ENCODE measurements around the gene CDS2. TPM values are rescaled to one million over a fixed set of nuclear protein-coding genes. Genes with fewer than 3 reads are reported as not detected.
A peak's percentile ranks its signal among the peaks of the same experiment; 100 is the strongest.

Gene CDS2
- polyA plus RNA-seq (2013, experiment 1 of 2) = 29.5 TPM
- polyA plus RNA-seq (2013, experiment 2 of 2) = 32.0 TPM

DNA sequence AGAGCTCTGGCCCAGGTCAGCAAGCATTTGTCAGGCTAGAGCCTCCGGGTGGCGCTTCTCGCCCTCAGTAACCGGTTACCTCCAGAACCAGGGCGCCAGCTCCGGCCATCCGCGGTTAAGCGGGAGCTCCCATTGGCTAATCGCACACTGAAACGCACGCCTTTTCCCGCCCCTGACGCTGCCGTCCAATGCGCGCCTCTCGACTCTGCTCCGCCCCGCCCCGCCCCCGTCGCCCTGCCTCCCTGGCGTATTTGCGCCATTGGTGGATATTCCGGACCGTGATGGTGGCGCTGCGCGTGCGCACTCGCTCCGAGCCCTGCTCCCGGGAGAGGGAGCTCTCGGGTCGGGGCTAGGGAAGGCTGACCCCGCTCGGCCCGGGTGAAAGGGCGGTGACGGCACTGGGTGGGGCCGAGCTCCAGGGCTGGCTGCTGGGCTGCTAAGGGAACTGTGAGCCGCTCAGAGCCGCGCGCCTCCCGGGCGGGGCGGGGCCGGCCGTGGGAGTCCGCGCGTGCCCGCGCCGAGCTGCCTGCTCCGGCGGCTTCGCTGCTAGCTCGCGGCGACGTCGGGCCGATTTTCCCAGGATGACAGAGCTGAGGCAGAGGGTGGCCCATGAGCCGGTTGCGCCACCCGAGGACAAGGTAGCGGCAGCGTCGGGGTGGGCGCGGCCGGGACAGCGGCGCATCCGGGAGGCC, at the start of gene CDS2:
Gene CDS2, plus strand, starts transcription at position 497 of the 692 bp plus-strand sequence. Its CDS starts 85 bp downstream, at position 582.
- H2BK15ac ChIP-seq (ENCODE audit: low read depth, poor library complexity, severe bottlenecking) = peak within 1 kb of the TSS; percentile 75

DNA sequence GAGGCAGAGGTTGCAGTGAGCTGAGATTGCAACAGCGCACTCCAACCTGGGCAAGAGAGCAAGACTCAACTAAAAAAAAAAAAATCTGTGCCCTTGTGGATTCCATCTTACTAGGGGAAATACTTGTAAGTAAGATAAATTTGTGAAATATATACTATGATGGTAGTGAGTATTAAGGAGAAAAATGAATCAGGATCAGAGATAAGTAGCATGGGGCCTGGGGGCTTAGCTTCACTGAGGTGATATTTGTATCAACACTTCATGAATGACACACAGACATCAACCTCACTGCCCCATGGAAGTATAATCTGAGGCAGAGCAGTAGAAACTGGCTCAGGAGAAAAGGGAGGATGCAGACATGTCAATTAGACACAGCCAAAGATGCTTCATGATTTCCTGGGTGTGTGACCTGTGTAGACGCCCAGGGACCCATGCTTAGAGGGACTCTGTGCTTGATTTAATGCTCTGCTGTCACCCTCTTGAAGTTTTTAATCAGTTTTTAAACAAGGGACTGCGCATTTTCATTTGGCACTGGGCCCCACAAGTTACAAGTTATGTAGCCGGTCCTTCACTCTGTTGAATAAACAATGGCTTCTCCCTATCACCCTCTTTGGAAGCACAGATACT, 48.9 kb upstream of the CDS2 start:
- H2BK120ac ChIP-seq (ENCODE audit: low read depth, low read length) = no peak overlapping the region
- H3K36me3 ChIP-seq (ENCODE audit: control insufficient read depth in 1 of 2, insufficient read depth in 2 of 2, low read depth in 1 of 2, low read length in 2 of 2) = no peaks in the 10 kb centered on the region
- H3K9me3 ChIP-seq (ENCODE audit: control insufficient read depth, low read length) = no peaks in the 10 kb centered on the region
- H2AK5ac ChIP-seq (ENCODE audit: low read length, severe bottlenecking) = no peak overlapping the region
- no peak overlapping the region for H4K8ac ChIP-seq (ENCODE audit: low read length)
- H3K4me1 ChIP-seq (ENCODE audit: control insufficient read depth, insufficient read depth, low read depth, low read length) = peaks cover 7% of the 10 kb centered on the region
- no peak overlapping the region for H2BK5ac ChIP-seq (ENCODE audit: low read depth, low read length, poor library complexity, severe bottlenecking)
- H3K14ac ChIP-seq (ENCODE audit: low read length in 2 of 2) = no peak overlapping the region
- no peak overlapping the region for H2BK12ac ChIP-seq (ENCODE audit: low read length in 2 of 2)
- no peaks in the 10 kb centered on the region for H3K27me3 ChIP-seq (ENCODE audit: control insufficient read depth in 1 of 2, insufficient read depth in 1 of 2, low read length in 2 of 2)
- no peak overlapping the region for H2BK15ac ChIP-seq (ENCODE audit: low read depth, poor library complexity, severe bottlenecking)
- H3K4me2 ChIP-seq (ENCODE audit: low read length, poor library complexity, severe bottlenecking) = no peak overlapping the region
- DNase-seq = no peak
- WGBS = 86% methylated on average over 4 of the region's 4 CpGs
- no peak overlapping the region for H4K91ac ChIP-seq (ENCODE audit: low read length)
- no peak overlapping the region for H3K4ac ChIP-seq (ENCODE audit: low read depth in 1 of 2, low read length in 2 of 2)
- no peak overlapping the region for H3K23ac ChIP-seq (ENCODE audit: low read length in 2 of 2)
- no peak overlapping the region for H2AFZ ChIP-seq (ENCODE audit: low read depth, low read length)
- H3K79me1 ChIP-seq (replicated peaks; ENCODE audit: low read length, poor library complexity, severe bottlenecking) = no peaks in the 10 kb centered on the region
- peak overlapping the region in 1 of 2 experiments; percentile 55 for H3K4me3 ChIP-seq (ENCODE audit: insufficient read depth in 1 of 2, low read depth in 1 of 2, low read length in 2 of 2)
- peak overlapping the region; percentile 67 for H3K9ac ChIP-seq (ENCODE audit: low read length)
- H3K27ac ChIP-seq (ENCODE audit: low read length, poor library complexity, severe bottlenecking) = no peak overlapping the region
- H3K18ac ChIP-seq (ENCODE audit: low read depth in 1 of 2, low read length in 2 of 2) = no peak overlapping the region

More for the DNA sequence above, at the start of gene CDS2:
- no peak within 1 kb of the TSS for H2BK5ac ChIP-seq (ENCODE audit: low read depth, low read length, poor library complexity, severe bottlenecking)
- H3K18ac ChIP-seq (ENCODE audit: low read depth in 1 of 2, low read length in 2 of 2) = peak within 1 kb of the TSS; percentile 82 to 98
- H3K9ac ChIP-seq (ENCODE audit: low read length) = peak within 1 kb of the TSS; percentile 95
- H3K4me3 ChIP-seq (ENCODE audit: insufficient read depth in 1 of 2, low read depth in 1 of 2, low read length in 2 of 2) = peak within 1 kb of the TSS; percentile 88 to 97
- H4K91ac ChIP-seq (ENCODE audit: low read length) = peak within 1 kb of the TSS; percentile 52
- H3K27ac ChIP-seq (ENCODE audit: low read length, poor library complexity, severe bottlenecking) = peak within 1 kb of the TSS; percentile 78
- H3K79me1 ChIP-seq (replicated peaks; ENCODE audit: low read length, poor library complexity, severe bottlenecking) = peaks cover 22% of the 10 kb centered on the region
- peak; percentile 98 for DNase-seq
- H2BK120ac ChIP-seq (ENCODE audit: low read depth, low read length) = peak within 1 kb of the TSS; percentile 21
- H3K4ac ChIP-seq (ENCODE audit: low read depth in 1 of 2, low read length in 2 of 2) = peak within 1 kb of the TSS; percentile 35 to 80
- WGBS = under 1% methylated on average over 75 of the region's 78 CpGs
- no peaks in the 10 kb centered on the region for H3K9me3 ChIP-seq (ENCODE audit: control insufficient read depth, low read length)
- peak within 1 kb of the TSS in 1 of 2 experiments; percentile 77 for H2BK12ac ChIP-seq (ENCODE audit: low read length in 2 of 2)
- H2AFZ ChIP-seq (ENCODE audit: low read depth, low read length) = peak within 1 kb of the TSS; percentile 99
- H3K36me3 ChIP-seq (ENCODE audit: control insufficient read depth in 1 of 2, insufficient read depth in 2 of 2, low read depth in 1 of 2, low read length in 2 of 2) = peaks cover 0 to 4% of the 10 kb centered on the region in 2 experiments
- no peak within 1 kb of the TSS for H2AK5ac ChIP-seq (ENCODE audit: low read length, severe bottlenecking)
- peak within 1 kb of the TSS; percentile 80 for H4K8ac ChIP-seq (ENCODE audit: low read length)
- peak within 1 kb of the TSS; percentile 83 for H3K4me2 ChIP-seq (ENCODE audit: low read length, poor library complexity, severe bottlenecking)
- H3K4me1 ChIP-seq (ENCODE audit: control insufficient read depth, insufficient read depth, low read depth, low read length) = peaks cover 7% of the 10 kb centered on the region
- H3K27me3 ChIP-seq (ENCODE audit: control insufficient read depth in 1 of 2, insufficient read depth in 1 of 2, low read length in 2 of 2) = no peaks in the 10 kb centered on the region
- peak within 1 kb of the TSS in 1 of 2 experiments; percentile 86 for H3K23ac ChIP-seq (ENCODE audit: low read length in 2 of 2)
- H3K14ac ChIP-seq (ENCODE audit: low read length in 2 of 2) = peak within 1 kb of the TSS in 1 of 2 experiments; percentile 100

GRCh38 chr20:5078399-5078958, 48.3 kb upstream of the CDS2 start:
- WGBS = 80% methylated on average over 11 of the region's 11 CpGs
- Histone ChIP-seq H3K14ac (ENCODE audit: low read length in 2 of 2) (no peak overlapping the region), H3K36me3 (ENCODE audit: control insufficient read depth in 1 of 2, insufficient read depth in 2 of 2, low read depth in 1 of 2, low read length in 2 of 2) (no peaks in the 10 kb centered on the region), H3K9me3 (ENCODE audit: control insufficient read depth, low read length) (no peaks in the 10 kb centered on the region), H4K8ac (ENCODE audit: low read length) (no peak overlapping the region), H4K91ac (ENCODE audit: low read length) (no peak overlapping the region), H3K27me3 (ENCODE audit: control insufficient read depth in 1 of 2, insufficient read depth in 1 of 2, low read length in 2 of 2) (no peaks in the 10 kb centered on the region), H3K18ac (ENCODE audit: low read depth in 1 of 2, low read length in 2 of 2) (no peak overlapping the region), H3K4me2 (ENCODE audit: low read length, poor library complexity, severe bottlenecking) (no peak overlapping the region), H3K27ac (ENCODE audit: low read length, poor library complexity, severe bottlenecking) (no peak overlapping the region), H3K23ac (ENCODE audit: low read length in 2 of 2) (no peak overlapping the region), H2BK120ac (ENCODE audit: low read depth, low read length) (no peak overlapping the region), H3K79me1 (replicated peaks; ENCODE audit: low read length, poor library complexity, severe bottlenecking) (no peaks in the 10 kb centered on the region), H3K4me1 (ENCODE audit: control insufficient read depth, insufficient read depth, low read depth, low read length) (peaks cover 4% of the 10 kb centered on the region), H3K9ac (ENCODE audit: low read length) (peak overlapping the region; percentile 67), H2BK15ac (ENCODE audit: low read depth, poor library complexity, severe bottlenecking) (no peak overlapping the region), H2BK5ac (ENCODE audit: low read depth, low read length, poor library complexity, severe bottlenecking) (no peak overlapping the region), H2AFZ (ENCODE audit: low read depth, low read length) (no peak overlapping the region), H3K4ac (ENCODE audit: low read depth in 1 of 2, low read length in 2 of 2) (no peak overlapping the region), H2AK5ac (ENCODE audit: low read length, severe bottlenecking) (no peak overlapping the region), H2BK12ac (ENCODE audit: low read length in 2 of 2) (no peak overlapping the region), H3K4me3 (ENCODE audit: insufficient read depth in 1 of 2, low read depth in 1 of 2, low read length in 2 of 2) (peak overlapping the region in 1 of 2 experiments; percentile 55)
- DNase-seq = peak; percentile 45

- Histone ChIP-seq H3K4me1 (ENCODE audit: control insufficient read depth, insufficient read depth, low read depth, low read length) (peaks cover 4% of the 10 kb centered on the region), H3K27me3 (ENCODE audit: control insufficient read depth in 1 of 2, insufficient read depth in 1 of 2, low read length in 2 of 2) (no peaks in the 10 kb centered on the region), H4K91ac (ENCODE audit: low read length) (no peak overlapping the region), H2BK120ac (ENCODE audit: low read depth, low read length) (no peak overlapping the region), H2BK5ac (ENCODE audit: low read depth, low read length, poor library complexity, severe bottlenecking) (no peak overlapping the region), H3K23ac (ENCODE audit: low read length in 2 of 2) (no peak overlapping the region), H3K4me2 (ENCODE audit: low read length, poor library complexity, severe bottlenecking) (no peak overlapping the region), H3K14ac (ENCODE audit: low read length in 2 of 2) (no peak overlapping the region), H2BK12ac (ENCODE audit: low read length in 2 of 2) (no peak overlapping the region), H3K27ac (ENCODE audit: low read length, poor library complexity, severe bottlenecking) (no peak overlapping the region), H3K79me1 (replicated peaks; ENCODE audit: low read length, poor library complexity, severe bottlenecking) (no peaks in the 10 kb centered on the region), H2AFZ (ENCODE audit: low read depth, low read length) (no peak overlapping the region), H2AK5ac (ENCODE audit: low read length, severe bottlenecking) (no peak overlapping the region), H3K4ac (ENCODE audit: low read depth in 1 of 2, low read length in 2 of 2) (no peak overlapping the region), H3K4me3 (ENCODE audit: insufficient read depth in 1 of 2, low read depth in 1 of 2, low read length in 2 of 2) (no peak overlapping the region), H4K8ac (ENCODE audit: low read length) (peak overlapping the region; percentile 60), H3K9me3 (ENCODE audit: control insufficient read depth, low read length) (no peaks in the 10 kb centered on the region), H3K36me3 (ENCODE audit: control insufficient read depth in 1 of 2, insufficient read depth in 2 of 2, low read depth in 1 of 2, low read length in 2 of 2) (no peaks in the 10 kb centered on the region), H3K18ac (ENCODE audit: low read depth in 1 of 2, low read length in 2 of 2) (no peak overlapping the region), H3K9ac (ENCODE audit: low read length) (peak overlapping the region; percentile 91), H2BK15ac (ENCODE audit: low read depth, poor library complexity, severe bottlenecking) (no peak overlapping the region)
- 96% methylated on average over 10 of the region's 10 CpGs for WGBS
- peak; percentile 76 for DNase-seq
Observed at GRCh38 chr20:5080384-5080877, 46.4 kb upstream of the CDS2 start.

Data from mesenchymal stem cell (in vitro differentiated cells and primary cell).